ENCODE measurements around the gene IL22.

IL22 gene

GRCh38 chr12:68203460-68203875, 49.9 kb downstream of the IL22 start:
- no peak overlapping the region for H3K27ac ChIP-seq (ENCODE audit: low read depth, low read length)
- H3K4me1 ChIP-seq (ENCODE audit: control insufficient read depth, insufficient read depth, low read length), result 0 out of 2 replicates have a peak, but pooled peaks cover 5% of the 10 kb centered on the region
- no peak overlapping the region for H3K9ac ChIP-seq (ENCODE audit: low read length)
- no peaks in the 10 kb centered on the region for H3K27me3 ChIP-seq (ENCODE audit: control insufficient read depth, insufficient read depth, low read length)
- no peaks in the 10 kb centered on the region for H3K9me3 ChIP-seq (ENCODE audit: control insufficient read depth, insufficient read depth, low read depth, low read length)
- no peak overlapping the region for H3K4me3 ChIP-seq (ENCODE audit: low read depth, low read length)
- H3K36me3 ChIP-seq (ENCODE audit: control insufficient read depth, insufficient read depth, low read length), result no peaks in the 10 kb centered on the region

DNA sequence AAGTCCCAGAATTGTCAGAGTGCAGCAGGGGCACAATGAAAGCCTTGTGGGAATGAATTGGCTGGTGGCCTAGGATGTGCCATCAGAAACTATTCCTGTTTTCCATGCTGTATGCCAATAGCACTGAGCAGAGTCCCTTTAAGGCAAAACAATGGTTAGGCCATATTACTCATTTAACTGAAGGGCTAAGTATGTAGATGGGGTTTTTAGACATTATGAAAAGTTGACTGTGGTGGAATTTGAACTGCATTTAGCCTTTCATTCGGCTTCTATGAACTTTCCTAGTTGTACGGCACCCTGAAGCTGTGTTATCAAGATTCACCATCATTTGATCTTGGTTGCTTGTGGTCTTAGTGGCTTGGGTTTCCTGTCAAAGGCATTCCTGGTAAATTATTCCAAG, 52.5 kb downstream of the IL22 start:
- no peak overlapping the region for H3K27ac ChIP-seq (ENCODE audit: low read depth, low read length)
- H3K9me3 ChIP-seq (ENCODE audit: control insufficient read depth, insufficient read depth, low read depth, low read length), result no peaks in the 10 kb centered on the region
- no peaks in the 10 kb centered on the region for H3K36me3 ChIP-seq (ENCODE audit: control insufficient read depth, insufficient read depth, low read length)
- no peak overlapping the region for H3K9ac ChIP-seq (ENCODE audit: low read length)
- H3K4me1 ChIP-seq (ENCODE audit: control insufficient read depth, insufficient read depth, low read length), result 0 out of 2 replicates have a peak, but pooled peaks cover 5% of the 10 kb centered on the region
- no peak overlapping the region for H3K4me3 ChIP-seq (ENCODE audit: low read depth, low read length)
- H3K27me3 ChIP-seq (ENCODE audit: control insufficient read depth, insufficient read depth, low read length), result no peaks in the 10 kb centered on the region

DNA sequence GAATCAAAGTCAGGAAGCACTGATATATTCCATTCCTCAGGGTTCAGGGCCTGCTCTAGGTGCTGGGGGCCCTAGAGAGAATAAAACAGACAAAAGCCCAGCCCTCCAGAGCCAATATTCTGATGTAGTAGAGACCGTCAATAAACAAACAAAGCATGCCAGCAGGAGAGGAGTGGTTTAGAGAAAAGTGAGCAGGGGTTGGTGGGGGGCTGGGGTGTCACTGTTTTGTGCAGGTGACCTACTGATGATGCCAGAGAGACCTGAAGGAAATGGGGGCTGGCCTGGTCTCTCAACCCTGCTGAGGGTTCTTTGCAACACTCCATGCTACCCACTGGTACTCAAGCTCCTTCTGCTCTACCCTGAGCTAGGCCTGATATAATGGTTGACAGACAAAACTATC, 54.3 kb downstream of the IL22 start:
- no peak overlapping the region for H3K27ac ChIP-seq (ENCODE audit: low read depth, low read length)
- no peaks in the 10 kb centered on the region for H3K27me3 ChIP-seq (ENCODE audit: control insufficient read depth, insufficient read depth, low read length)
- no peaks in the 10 kb centered on the region for H3K9me3 ChIP-seq (ENCODE audit: control insufficient read depth, insufficient read depth, low read depth, low read length)
- H3K4me1 ChIP-seq (ENCODE audit: control insufficient read depth, insufficient read depth, low read length), result 0 out of 2 replicates have a peak, but pooled peaks cover 5% of the 10 kb centered on the region
- no peaks in the 10 kb centered on the region for H3K36me3 ChIP-seq (ENCODE audit: control insufficient read depth, insufficient read depth, low read length)
- no peak overlapping the region for H3K4me3 ChIP-seq (ENCODE audit: low read depth, low read length)
- H3K9ac ChIP-seq (ENCODE audit: low read length), result no peak overlapping the region

GRCh38 chr12:68198507-68199086, 54.8 kb downstream of the IL22 start:
- Histone ChIP-seq H3K36me3 (ENCODE audit: control insufficient read depth, insufficient read depth, low read length) (no peaks in the 10 kb centered on the region), H3K9me3 (ENCODE audit: control insufficient read depth, insufficient read depth, low read depth, low read length) (no peaks in the 10 kb centered on the region), H3K4me3 (ENCODE audit: low read depth, low read length) (no peak overlapping the region), H3K27me3 (ENCODE audit: control insufficient read depth, insufficient read depth, low read length) (no peaks in the 10 kb centered on the region), H3K27ac (ENCODE audit: low read depth, low read length) (no peak overlapping the region), H3K4me1 (ENCODE audit: control insufficient read depth, insufficient read depth, low read length) (0 out of 2 replicates have a peak, but pooled peaks cover 5% of the 10 kb centered on the region), H3K9ac (ENCODE audit: low read length) (no peak overlapping the region)

Data from HUES6 (cell line).